ENCODE results near the gene FKBP11. TPM values are rescaled to one million over a fixed set of nuclear protein-coding genes. Genes with fewer than 3 reads are reported as not detected.

FKBP11 gene
- total RNA-seq, 1 donor from 2014 or later = 44.6 TPM

DNA sequence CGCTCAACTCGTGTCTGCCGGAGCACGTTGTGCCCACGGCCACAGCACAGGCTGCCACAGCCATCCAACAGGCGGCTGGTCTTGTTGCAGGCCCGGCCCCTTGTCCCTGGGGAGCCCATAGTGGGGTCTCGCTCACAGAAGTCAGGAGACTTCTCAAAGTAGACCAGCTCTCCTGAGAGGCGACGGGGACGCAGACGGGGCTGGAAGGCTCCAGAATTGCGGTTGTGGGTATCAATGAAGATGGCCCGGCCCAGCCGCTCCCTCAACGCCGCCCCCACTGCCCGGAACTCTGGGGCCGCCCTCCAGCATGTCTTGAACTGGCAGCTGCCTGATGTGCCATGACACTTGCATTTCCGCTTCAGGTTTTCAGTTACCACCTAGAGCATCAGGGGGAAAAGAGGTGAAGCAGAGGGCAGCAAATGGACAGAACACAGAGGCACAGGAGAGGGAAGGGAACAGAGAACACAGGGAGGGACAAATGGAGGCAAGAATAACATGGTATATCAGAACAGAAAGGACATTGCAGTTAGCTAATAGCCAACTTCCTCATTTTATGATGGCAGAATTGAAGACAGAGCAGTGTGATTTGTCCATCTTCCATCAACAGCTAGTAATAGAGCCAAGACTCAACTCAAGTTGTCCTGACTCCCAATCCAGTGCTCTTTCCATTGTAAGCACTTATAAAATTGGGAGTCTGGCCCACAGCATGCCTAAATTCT, 41.0 kb upstream of the FKBP11 start:
- no peak for DNase-seq (ENCODE audit: extremely low spot score, unreplicated experiment)
- no peaks in the 10 kb centered on the region for H3K36me3 Mint-ChIP-seq

DNA sequence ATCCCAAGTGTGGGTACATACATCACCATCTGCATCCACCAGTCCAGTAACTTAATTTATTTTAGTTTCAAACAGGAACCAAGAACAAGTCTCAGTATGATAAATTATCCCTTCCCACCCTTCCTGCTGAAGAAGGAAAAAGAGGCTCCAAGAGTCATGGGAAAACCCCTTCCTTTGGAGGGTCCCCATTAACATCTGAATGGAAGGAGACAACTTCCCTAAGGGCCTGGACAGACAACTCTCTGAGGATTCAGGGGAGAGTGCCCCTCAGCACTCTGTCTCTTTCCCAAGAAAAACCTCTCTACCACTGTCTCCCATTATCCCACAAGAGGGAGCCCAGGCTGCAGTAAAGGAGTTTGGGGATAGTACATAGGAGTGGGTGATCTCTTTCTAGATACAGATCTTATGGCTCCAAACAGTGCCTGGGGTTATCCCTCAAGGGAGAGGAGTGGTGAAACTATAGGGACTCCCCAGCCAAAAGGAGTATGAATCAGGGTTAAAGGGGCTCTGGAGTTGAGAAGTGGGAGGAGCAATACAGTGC, 40.1 kb upstream of the FKBP11 start:
- Mint-ChIP-seq H3K36me3 (no peaks in the 10 kb centered on the region), H3K27ac (no peak overlapping the region), H3K4me3 (no peak overlapping the region), H3K4me1 (ENCODE audit: unreplicated experiment) (peaks cover 8% of the 10 kb centered on the region), H3K27me3 (peaks cover 56% of the 10 kb centered on the region), H3K9me3 (no peaks in the 10 kb centered on the region)
- DNase-seq (ENCODE audit: extremely low spot score, unreplicated experiment) = no peak
- peak; percentile 32 for TF ChIP-seq CTCF (conservative IDR thresholded peaks at IDR 0.05)

More for the DNA sequence above, 41.0 kb upstream of the FKBP11 start:
- H3K4me3 Mint-ChIP-seq = no peak overlapping the region
- H3K27ac Mint-ChIP-seq = no peak overlapping the region
- peaks cover 17% of the 10 kb centered on the region for H3K4me1 Mint-ChIP-seq (ENCODE audit: unreplicated experiment)
- no peak for TF ChIP-seq CTCF (conservative IDR thresholded peaks at IDR 0.05)
- no peaks in the 10 kb centered on the region for H3K9me3 Mint-ChIP-seq
- H3K27me3 Mint-ChIP-seq = peaks cover 58% of the 10 kb centered on the region

DNA sequence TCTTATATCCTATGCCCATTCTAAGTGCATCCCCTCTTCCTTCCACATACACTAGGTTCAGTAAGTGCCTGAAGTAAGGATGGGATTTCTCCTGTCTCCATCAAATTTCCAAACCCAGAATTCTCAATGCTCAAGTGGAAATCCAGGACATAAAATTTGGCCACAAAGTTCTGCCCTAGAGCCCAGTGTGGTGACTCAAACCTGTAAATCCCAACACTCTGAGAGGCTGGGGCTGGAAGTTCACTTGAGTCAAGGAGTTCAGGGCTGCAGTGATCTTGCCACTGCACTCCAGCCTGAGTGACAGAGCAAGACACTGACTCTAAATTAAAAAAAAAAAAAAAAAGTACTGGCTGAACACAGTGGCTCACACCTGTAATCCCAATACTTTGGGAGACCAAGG, 36.5 kb upstream of the FKBP11 start:
- H3K9me3 Mint-ChIP-seq = no peaks in the 10 kb centered on the region
- no peak overlapping the region for H3K4me3 Mint-ChIP-seq
- no peak for TF ChIP-seq CTCF (conservative IDR thresholded peaks at IDR 0.05)
- H3K27me3 Mint-ChIP-seq = peaks cover 31% of the 10 kb centered on the region
- no peaks in the 10 kb centered on the region for H3K36me3 Mint-ChIP-seq
- no peak for DNase-seq (ENCODE audit: extremely low spot score, unreplicated experiment)
- H3K27ac Mint-ChIP-seq = no peak overlapping the region
- peaks cover 5% of the 10 kb centered on the region for H3K4me1 Mint-ChIP-seq (ENCODE audit: unreplicated experiment)

GRCh38 chr12:48961331-48961730, 36.0 kb upstream of the FKBP11 start:
- Mint-ChIP-seq H3K27ac (no peak overlapping the region), H3K9me3 (no peaks in the 10 kb centered on the region)

GRCh38 chr12:48960834-48961233, 35.5 kb upstream of the FKBP11 start:
- no peak for DNase-seq (ENCODE audit: extremely low spot score, unreplicated experiment)
- Mint-ChIP-seq H3K4me1 (ENCODE audit: unreplicated experiment) (peaks cover 11% of the 10 kb centered on the region), H3K4me3 (no peak overlapping the region), H3K27ac (no peak overlapping the region), H3K9me3 (no peaks in the 10 kb centered on the region), H3K27me3 (peaks cover 24% of the 10 kb centered on the region), H3K36me3 (no peaks in the 10 kb centered on the region)
- no peak for TF ChIP-seq CTCF (conservative IDR thresholded peaks at IDR 0.05)

More at GRCh38 chr12:48961331-48961730, 36.0 kb upstream of the FKBP11 start:
- no peak for DNase-seq (ENCODE audit: extremely low spot score, unreplicated experiment)
- H3K36me3 Mint-ChIP-seq = no peaks in the 10 kb centered on the region
- peaks cover 6% of the 10 kb centered on the region for H3K4me1 Mint-ChIP-seq (ENCODE audit: unreplicated experiment)
- no peak for TF ChIP-seq CTCF (conservative IDR thresholded peaks at IDR 0.05)
- H3K27me3 Mint-ChIP-seq = peaks cover 28% of the 10 kb centered on the region
- no peak overlapping the region for H3K4me3 Mint-ChIP-seq

Measured in type B pancreatic cell (in vitro differentiated cells).